Right kidney (tissue), 1 donor: ENCODE data around the gene IDH3A.
A peak's percentile ranks its signal among the peaks of the same experiment; 100 is the strongest.

Experiments
- DNase-seq: peaks from one replicate; pipeline ENCODE4 v3.0.0-alpha.2; 2016

IDH3A gene

GRCh38 chr15:78203346-78204225 is 54.4 kb downstream of the IDH3A start:
- DNase-seq = no peak

DNA sequence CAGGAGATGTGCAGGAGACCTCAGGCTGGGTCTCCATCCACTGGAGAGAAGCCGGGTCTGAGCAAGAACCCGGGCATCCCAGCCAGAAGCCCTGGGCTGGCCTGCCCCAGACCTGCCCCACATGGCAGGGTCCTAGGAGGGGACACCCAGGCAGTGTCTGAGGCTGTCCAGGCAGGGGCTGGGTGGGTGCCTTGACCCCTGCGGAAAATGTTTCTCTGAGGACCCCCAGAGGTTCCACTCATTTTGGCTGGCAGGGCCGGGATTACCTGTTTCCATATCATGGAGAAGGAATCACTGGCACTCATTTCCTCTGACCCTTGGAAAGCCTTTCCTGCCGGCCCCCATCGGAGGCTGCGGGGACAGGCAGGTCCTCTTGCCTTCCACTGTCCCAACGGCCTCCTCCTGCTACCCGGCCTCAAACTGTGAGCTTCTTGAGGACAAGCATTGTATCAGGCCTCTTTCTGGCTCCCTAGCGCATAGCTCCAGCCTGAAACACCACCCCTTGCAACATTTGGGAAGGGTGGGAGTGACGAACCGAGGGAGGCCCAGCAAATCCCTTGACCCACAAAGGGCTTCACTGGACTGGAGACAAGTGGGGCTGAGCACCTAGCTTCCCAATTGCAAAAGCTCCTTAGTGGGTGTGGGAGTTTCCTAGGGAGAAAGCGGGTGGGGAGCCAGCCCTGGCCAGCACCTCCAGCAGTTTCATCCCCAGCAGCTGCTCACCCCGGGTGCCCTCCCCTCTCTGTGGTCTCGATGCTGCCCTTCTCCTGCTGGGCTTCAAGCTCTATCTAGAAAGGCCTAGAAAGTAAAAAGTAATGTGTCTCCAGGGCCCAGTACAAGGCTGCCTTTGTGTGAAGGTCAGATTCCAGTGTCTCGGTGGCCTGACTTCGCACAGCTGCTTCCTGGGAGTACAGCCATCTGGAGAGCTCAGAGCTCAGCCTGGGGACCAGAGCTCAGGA is 55.5 kb downstream of the IDH3A start:
- DNase-seq = peak; percentile 39

- DNase-seq = no peak
These were observed 56.2 kb downstream of the IDH3A start for GRCh38 chr15:78205337-78205736.

GRCh38 chr15:78205856-78206255 is 56.7 kb downstream of the IDH3A start:
- no peak for DNase-seq

- no peak for DNase-seq
These were observed 57.4 kb downstream of the IDH3A start for GRCh38 chr15:78206326-78207109.

DNA sequence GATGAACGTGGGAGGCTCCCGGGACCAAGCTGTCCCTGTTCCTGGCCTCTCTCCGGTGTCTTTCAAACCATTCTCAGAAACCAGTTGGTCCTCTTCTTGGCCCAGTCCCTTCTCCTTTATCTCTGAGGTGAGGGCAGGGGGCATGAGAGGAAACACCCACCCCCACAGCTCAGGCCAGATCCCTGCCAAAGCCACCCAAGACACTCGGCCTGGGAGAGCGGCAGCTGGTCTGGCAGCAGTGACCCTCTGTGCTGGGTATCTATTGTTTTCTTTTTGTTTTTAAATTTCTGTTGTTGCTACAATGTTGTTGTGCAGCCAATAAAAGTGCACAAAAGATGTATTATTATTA is 57.9 kb downstream of the IDH3A start:
- no peak for DNase-seq

GRCh38 chr15:78207641-78208340 is 58.6 kb downstream of the IDH3A start:
- DNase-seq = no peak

GRCh38 chr15:78208341-78208844 is 59.2 kb downstream of the IDH3A start:
- DNase-seq = no peak

DNA sequence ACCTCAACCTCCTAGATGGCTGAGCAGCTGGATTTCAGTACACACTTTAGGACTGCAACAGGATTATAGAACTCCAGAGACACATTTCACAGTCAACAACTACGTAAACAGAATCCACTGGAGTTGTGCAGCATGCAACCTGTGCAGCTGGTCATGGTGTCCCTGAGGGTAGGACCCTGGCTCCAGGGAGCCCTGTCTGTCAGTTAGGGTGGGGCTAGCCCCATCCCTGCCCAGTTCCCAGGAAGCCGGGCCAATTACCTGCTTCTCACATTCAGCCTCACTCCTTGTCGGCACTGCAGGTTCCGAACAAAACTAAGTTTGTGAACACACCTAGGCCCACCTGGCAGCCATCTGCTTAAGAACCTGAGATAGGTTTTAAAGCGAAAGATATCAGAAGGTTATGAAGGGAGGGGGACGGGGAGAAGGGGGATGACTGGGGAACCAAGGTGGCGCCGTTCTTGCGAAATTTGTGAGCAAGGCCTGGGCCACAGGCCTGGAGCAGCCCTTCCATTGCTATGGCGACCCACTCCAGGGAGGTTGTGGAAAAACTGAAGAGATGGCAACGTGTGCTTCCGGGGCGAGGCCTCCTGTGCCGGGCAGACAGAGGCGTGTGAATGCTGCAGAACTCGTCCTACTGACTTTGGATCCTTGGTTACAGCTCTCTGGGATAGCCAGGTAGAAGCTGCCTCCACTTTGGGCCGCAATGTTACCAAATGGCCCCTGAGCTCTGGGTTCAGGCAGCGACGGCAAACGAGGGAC is 59.9 kb downstream of the IDH3A start:
- DNase-seq = no peak

GRCh38 chr15:78209646-78210348 is 60.6 kb downstream of the IDH3A start:
- DNase-seq = no peak

DNA sequence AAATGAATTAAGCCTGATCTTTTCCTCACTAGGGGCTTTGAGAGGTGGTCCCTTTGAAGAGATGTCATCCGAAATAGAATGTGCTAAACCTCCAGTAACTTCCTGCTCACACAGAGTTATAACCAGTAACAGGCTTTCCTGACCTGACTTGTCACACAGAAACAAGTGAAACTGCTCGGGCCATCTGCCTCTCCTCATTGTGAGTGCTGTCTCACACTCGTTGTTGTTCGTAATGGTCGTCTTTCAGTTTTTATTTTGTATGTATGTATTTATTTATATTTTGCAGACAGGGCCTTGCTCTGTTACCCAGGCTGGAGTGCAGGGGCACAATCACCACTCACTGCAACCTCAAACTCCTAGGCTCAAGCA is 61.2 kb downstream of the IDH3A start:
- no peak for DNase-seq

DNA sequence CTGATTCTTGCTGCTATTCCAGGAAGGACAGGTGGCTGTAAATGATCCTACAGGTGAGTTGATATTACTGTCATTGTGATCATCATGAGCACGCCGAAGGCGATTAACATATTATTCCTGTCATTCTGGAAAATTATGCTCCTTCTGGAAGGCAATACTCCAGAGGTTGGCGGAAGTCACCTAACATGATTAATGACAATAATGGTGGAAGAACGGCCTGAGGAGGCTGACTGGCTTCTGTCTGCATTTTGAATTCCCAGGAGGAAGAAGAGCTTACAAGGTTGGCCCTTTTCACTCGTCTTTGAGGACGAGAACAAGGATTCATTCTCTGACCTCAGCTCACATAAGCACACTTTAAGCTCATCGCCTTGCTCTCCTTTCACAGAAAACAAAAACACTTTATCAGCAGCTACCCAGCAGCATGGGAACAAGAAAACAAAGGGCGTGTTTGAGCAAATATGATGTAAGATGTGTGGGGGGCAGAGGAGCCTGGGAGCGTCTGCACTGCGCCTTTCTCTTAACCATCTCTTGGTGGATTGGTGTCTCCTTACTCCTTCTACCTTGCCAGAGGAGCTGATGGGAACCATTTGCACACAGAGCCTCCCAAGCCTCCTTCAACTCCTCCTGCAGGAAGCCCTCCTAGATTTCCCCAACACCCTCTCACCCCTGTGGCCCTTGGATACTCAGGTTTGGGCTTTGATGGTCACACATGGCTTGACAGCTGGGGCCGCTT is 62.2 kb downstream of the IDH3A start:
- no peak for DNase-seq

DNA sequence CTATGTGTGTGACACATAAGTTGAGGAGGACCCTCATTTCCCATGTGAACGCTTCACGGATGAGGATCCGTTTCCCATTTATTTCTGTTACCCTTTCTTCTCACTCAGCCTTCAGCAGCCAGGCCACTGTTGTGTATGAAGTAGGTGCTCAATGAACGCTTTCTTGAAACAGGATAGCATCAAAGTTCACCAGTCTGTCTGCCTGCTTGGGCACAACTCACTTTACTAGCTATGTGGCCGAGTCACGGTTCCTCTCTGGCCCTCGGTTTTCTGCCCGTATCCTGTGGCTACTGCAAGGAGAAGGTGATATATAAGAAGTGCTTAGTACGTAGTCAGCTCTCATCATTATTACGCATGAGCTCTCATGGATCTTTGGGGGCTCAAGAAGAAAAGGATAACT is 62.8 kb downstream of the IDH3A start:
- no peak for DNase-seq

- DNase-seq = no peak
These were observed 63.6 kb downstream of the IDH3A start for GRCh38 chr15:78212546-78213424.

DNA sequence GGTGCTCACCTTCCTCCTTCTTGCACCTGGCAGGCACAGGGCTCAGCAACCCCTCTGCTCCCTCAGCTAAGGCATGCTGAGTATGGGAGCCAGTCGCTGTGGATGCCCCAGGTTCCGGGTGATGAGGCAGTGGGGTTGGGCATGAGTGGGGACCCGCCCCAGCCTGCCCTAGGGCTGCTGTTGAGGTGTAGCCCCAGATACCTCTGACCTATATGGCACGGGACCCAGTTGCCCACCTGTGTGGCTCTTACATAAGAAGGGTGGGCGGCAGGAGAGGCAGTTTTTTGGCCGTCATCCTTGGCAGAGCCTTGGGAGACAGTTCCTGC is 64.2 kb downstream of the IDH3A start:
- no peak for DNase-seq

DNA sequence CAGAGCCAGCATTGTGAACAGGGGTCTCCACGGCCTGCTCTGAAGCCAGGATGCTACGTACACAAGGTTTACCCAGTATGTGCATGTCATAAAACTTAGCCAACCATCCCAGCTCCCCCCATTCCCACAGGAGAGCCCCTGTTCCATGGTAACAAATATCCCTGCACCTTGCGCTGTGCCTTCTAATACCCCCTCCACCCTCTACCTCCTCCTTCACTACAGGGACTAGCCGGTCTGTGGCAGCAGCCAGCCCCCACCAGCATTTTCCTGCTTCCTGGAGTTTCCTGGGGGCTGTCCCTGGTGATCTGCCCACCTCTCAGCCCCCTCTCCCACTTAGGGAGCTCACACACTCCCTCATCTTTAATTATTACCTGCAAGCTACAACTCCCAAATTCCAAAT is 64.8 kb downstream of the IDH3A start:
- no peak for DNase-seq

- no peak for DNase-seq
These were observed 67.3 kb downstream of the IDH3A start for GRCh38 chr15:78216276-78217104.

GRCh38 chr15:78220713-78221112 is 71.6 kb downstream of the IDH3A start:
- no peak for DNase-seq
